Superior temporal gyrus (tissue), 1 donor: ENCODE measurements around the gene PDF.
"Not testable (repeated sequence)": the region's sequence is repeated elsewhere in the genome, so short reads cannot be mapped to it uniquely, and the experiment has no call there.

Experiments
- DNase-seq: peaks from one replicate; pipeline ENCODE4 v3.0.0-alpha.2; 2016; ENCODE audit errors: extremely low spot score

PDF gene

GRCh38 chr16:69330286-69331109, at the start of gene PDF:
Gene PDF, minus strand, starts transcription at chr16:69330588. Its CDS starts 18 bp downstream, at chr16:69330570.
- peak; percentile 93 for DNase-seq

- DNase-seq, result no peak
Measured at GRCh38 chr16:69378760-69379159, 48.4 kb upstream of the PDF start.

- no peak for DNase-seq
Measured at GRCh38 chr16:69378036-69378435, 47.6 kb upstream of the PDF start.

- no peak for DNase-seq
Measured at GRCh38 chr16:69376393-69377059, 46.1 kb upstream of the PDF start.

GRCh38 chr16:69373019-69373418, 42.6 kb upstream of the PDF start:
- DNase-seq, result no peak

- DNase-seq, result no peak
Measured at GRCh38 chr16:69371564-69371963, 41.2 kb upstream of the PDF start.

GRCh38 chr16:69368866-69369265, 38.5 kb upstream of the PDF start:
- DNase-seq, result no peak

GRCh38 chr16:69367980-69368379, 37.6 kb upstream of the PDF start:
- DNase-seq, result no peak

GRCh38 chr16:69366431-69366830, 36.0 kb upstream of the PDF start:
- DNase-seq, result no peak

- no peak for DNase-seq
Measured at GRCh38 chr16:69365901-69366300, 35.5 kb upstream of the PDF start.

GRCh38 chr16:69364088-69364487, 33.7 kb upstream of the PDF start:
- DNase-seq, result no peak

GRCh38 chr16:69363281-69363717, 32.9 kb upstream of the PDF start:
- no peak for DNase-seq

- DNase-seq, result not testable (repeated sequence)
Measured at GRCh38 chr16:69360070-69360469, 29.7 kb upstream of the PDF start.

- DNase-seq, result no peak
Measured at GRCh38 chr16:69351309-69352027, 21.1 kb upstream of the PDF start, which contains the start of gene TMED6. Gene TMED6, minus strand, starts transcription at chr16:69351786. Its CDS starts 33 bp downstream, at chr16:69351753.

- DNase-seq, result no peak
Measured at GRCh38 chr16:69350536-69351133, 20.2 kb upstream of the PDF start.

- no peak for DNase-seq
Measured at GRCh38 chr16:69349536-69349935, 19.1 kb upstream of the PDF start.

GRCh38 chr16:69348222-69348621, 17.8 kb upstream of the PDF start:
- no peak for DNase-seq

GRCh38 chr16:69346683-69347082, 16.3 kb upstream of the PDF start:
- no peak for DNase-seq

GRCh38 chr16:69345923-69346322, 15.5 kb upstream of the PDF start:
- DNase-seq, result no peak

- no peak for DNase-seq
Measured at GRCh38 chr16:69344171-69344570, 13.8 kb upstream of the PDF start.

- no peak for DNase-seq
Measured at GRCh38 chr16:69340095-69340644, 9.8 kb upstream of the PDF start.
